ENCODE measurements around the gene CLIC5.

GRCh38 chr6:45857827-45858226, 157.8 kb downstream of the CLIC5 start:
- TF ChIP-seq RAD21 (conservative IDR thresholded peaks at IDR 0.05): no peak
- TF ChIP-seq CTCF (IDR thresholded peaks at IDR 0.05; ENCODE audit: poor library complexity, severe bottlenecking): no peak
